NCI-H2196 treated with DMSO at 0.1 percent for 48 hours (cell line): ENCODE measurements around the gene SMYD3.

ENCODE experiments used
- DNase-seq: peaks from one replicate; lab custom pipeline; 2025; ENCODE audit not compliant: unreplicated experiment; lab: John Stamatoyannopoulos, UW

The SMYD3 gene

DNA sequence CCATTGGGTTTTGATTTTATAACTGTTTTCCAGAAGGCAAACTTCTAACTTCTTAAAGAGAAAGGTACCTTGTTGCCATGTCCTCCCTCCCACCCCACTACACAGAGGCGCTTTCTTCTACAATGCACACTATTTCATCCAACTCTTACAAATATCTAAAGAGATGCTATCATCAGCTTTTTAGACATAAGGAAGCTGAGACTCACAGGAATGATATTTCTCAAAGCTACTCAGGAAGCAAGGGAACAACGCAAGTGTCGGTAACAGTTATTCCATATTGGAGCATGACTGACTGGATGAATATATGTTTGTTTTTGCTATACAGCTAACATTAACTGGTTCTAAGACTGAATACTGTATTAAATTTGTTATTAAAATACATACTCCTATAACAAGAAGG lies 318.0 kb downstream of the SMYD3 start:
- DNase-seq: no peak

DNA sequence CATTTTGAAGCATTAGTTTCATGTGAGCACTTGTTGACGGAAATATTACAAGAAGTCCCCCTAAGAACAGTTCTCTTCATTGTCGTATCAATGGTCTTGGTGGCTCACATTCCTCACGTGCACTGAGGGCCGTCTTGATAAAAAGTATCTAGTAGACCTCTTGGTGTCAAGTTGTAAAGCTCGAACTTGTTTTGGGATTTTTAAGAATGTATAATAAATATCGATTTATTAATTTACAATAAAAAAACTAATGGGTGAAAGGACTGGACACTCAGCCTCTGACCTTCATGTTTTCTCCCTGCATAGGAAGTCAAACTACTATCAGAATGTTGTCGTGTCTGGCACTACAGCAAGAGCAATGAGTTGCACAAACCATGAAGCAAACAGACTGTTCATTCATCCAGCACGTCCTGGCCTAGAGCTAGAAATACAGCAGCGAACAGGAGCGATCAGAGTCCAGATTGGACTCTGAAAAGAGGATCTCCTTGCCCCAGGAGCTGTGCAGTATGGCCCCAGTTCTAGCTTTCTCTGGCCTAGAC lies 319.2 kb downstream of the SMYD3 start:
- DNase-seq: no peak

DNA sequence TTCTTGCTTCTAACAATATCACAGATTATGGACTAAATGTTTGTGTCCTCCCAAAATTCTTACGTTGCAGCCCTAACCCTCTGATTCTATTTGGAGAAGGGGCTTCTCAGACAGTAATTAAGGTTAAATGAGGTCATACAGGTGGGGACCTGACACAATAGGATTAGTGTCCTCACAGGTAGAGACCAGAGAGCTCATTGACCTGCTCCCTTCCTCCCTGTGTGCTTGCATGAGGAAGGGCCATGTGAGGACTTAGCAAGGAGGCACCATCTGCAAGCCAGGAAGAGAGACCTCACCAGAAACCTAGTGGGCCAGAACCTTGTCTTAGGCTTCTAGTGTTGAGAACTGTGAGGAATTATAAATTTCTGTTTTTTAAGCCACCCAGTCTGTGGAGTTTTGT lies 322.6 kb downstream of the SMYD3 start:
- DNase-seq: no peak

DNA sequence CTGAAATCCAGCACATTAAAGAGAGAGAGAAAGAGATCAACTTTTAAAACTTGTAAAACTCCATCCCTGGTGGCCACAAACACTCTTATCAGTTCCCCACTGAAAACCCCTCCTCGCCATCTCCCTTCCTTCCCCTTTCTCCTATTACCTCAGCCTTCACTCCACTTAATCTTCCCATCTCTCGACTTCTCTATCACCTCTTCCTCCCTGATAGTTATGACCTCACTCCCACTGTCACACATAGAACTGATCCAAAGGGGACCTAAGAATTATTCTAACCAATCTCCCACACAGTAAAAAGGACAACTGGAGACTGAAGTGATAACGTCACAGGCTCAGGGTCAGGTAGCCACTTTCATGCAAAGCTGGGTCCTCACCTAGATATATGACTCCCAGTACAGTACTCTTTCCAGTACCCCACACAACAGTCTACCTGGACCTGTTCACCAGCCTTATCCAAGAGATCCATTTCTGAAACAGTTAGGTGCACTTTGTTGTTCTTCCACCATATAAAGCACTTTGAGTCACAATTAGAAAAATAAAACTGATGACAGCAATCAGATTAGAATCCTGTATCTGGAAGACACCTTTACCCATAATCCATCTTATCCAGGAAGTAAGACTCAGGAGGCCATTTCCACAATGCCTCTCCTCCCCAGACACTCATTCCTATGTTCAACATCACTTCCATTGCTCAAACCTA lies 324.8 kb downstream of the SMYD3 start:
- DNase-seq: no peak

DNA sequence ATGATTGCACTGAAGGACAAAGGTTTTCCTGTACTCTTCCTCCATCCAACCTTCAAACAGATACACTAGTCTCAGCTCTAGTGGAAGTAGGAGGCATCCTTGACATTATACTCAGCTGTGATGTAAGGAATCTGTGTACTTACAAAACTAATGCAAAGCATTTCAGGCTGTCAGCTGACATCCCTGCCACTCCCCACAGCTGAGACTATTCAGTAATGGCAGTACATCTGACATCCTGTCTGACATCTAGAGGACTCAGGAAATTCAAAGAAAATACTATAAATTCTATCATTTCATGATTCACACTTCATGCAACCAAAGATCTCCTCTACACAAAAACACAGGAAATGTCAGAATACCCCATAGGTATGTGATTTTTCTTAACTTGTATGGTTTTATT lies 325.8 kb downstream of the SMYD3 start:
- DNase-seq: no peak

DNA sequence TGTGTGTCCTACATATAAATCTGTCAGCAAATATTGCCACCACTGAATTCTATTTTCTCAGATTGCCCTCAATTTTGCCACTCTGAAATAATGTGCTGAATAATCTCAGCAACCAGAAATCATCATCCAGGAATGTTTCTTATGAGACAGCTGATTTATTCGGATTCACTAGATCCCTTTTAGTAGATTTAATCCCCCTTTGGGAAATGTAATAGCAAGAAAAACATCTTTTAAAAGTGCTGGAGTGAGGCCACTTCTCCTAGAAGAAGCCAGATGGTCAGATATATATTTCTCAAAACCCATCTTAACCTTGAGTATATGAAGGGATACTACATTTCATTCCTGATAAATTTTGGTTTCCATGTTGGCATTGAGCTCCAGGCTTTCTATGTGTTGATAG lies 327.7 kb downstream of the SMYD3 start:
- DNase-seq: no peak

DNA sequence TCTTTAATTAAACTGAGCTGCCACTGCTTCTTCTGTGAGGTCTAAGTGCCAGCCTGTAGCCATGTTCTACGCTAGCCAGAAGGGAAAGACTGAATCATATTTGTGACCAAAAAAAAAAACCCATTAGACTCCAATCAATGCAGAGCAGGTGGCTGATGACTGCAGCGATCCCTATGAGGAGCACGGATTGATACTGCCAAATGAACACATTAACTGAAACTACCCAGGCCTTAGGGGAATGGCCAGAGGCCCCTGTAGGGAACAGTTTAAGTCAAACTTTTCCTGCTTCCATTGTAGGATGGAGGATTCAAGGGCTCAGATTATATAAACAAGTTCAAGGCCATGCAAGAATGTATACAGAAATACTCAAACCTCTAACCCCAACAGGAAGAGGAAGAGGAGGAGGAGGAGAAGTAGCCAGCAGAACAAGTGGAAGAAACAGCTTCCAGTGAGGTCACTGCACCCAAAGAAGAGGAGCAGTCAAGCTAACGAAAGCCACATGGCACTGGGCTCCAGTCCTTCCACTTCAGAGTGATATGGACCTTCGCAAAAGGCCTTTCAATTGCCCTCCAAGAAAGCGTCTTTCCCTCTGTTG lies 328.3 kb downstream of the SMYD3 start:
- no peak for DNase-seq

DNA sequence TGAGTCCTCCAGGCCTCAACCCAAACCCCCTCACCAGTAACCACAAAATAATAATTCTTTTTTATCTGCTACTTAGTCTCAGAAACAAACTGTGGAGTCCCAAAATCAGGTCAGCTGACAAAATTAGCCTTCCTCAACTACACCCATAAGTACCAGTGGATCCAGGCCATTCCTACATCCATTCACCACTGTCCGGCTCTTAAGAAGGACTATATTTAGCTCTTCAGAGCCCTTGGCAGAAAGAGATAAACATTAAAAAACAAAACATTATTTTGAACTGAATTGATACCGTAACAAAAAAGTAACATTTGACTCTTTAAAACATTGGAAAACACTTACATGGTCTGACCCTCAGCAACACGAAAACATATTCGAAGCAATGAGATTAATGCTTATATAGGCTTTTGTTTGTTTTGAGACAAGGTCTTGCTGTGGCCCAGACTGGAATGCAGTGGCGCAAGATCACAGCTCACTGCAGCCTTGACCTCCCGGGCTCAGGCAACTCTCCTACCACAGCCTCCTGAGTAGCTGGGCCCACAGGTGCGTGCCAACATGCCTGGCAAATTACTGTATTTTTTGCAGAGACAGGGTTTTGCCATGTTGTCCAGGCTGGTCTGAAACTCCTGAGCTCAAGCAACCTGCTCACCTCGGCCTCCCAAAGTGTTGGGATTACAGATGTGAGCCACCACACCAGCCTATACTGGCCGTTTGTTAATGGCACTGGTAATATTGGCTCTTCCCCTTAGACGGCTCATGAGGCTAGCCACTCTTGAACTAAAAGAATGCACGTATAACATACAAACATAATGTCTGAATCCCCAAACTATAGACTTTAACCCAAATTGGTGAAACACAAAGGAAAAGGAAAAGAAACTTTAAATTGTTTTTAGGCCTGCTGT lies 330.7 kb downstream of the SMYD3 start:
- no peak for DNase-seq

DNA sequence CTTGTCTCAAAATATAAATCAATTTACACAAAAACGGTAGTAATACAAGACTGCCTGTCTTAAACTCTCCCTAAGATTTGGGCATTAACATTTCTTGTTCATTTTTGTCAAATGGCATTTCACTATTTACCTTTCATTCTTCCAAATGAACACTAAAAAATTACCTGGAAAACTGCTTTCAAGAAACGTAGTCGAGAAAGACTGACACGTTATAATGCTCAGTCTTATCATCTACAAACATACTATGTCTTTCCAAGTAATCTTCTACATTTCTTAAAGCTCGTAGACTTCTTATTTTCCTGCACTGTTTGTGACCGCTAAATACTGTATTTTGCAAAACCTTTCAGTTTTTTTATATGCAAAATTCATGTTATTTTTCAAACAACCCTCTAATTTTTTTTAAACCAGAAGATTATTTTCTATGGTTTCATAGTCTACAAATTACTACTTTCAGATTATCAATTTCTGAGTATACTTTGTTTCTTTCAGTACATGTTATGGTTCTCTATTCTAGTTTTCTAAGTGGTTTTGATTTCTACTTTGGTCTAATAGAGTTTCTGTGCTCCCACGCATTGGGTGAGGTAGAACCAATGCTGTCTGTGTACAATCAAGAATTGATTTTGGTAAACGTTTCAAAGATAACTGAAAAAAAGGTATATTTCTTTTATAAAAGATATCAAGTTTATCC lies 336.4 kb downstream of the SMYD3 start:
- DNase-seq: no peak

DNA sequence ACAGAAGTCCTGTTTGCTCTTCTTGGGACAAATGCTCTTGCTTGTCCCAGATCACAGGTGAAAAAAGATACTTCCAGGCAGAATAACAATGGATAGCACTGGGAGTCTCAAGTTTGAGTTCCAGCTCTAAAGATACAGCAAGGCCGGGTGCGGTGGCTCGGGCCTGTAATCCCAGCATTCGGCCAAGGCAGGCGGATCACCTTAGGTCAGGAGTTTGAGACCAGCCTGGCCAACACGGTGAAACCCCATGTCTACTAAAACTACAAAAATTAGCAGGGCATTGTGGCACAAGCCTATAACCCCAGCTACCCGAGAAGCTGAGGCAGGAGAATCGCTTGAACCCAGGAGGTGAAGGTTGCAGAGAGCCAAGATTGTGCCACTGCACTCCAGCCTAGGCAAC lies 337.6 kb downstream of the SMYD3 start:
- DNase-seq: no peak

DNA sequence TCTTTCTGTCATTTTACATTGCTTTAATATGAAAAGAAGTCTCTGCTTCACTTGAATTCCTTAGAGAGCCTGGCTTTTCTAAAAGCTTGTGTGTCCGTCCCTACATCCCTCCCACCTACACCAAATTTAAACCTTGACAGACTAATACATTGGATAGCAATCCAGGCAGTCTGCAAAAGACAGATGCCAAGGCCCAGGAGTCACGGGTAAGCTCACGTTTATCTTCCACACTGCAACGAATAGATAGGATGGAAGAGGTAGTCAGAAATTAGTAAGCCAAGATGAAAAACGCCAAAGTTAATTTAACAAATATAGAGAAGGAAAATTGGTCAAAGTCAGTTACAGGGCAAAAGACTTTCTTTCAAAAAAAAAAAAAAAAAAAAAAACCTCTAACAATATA lies 338.1 kb downstream of the SMYD3 start:
- DNase-seq: no peak

DNA sequence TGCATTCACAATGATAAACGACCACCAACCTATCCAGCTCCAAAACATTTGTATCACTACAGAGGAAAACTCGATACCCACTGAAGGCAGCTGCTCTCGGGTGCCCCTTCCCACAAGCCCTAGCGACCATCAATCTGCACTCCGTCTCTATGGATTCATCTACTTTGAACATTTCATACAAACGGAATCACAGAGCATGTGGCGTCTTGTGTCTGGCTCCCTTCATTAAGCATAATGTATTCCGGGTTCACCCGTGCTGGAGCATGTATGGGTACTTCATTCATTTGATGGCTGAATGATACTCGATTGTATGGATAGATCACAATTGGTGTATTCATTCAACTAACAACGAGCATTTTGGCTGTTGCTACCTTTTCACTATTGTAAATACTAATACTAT lies 340.2 kb downstream of the SMYD3 start:
- no peak for DNase-seq

DNA sequence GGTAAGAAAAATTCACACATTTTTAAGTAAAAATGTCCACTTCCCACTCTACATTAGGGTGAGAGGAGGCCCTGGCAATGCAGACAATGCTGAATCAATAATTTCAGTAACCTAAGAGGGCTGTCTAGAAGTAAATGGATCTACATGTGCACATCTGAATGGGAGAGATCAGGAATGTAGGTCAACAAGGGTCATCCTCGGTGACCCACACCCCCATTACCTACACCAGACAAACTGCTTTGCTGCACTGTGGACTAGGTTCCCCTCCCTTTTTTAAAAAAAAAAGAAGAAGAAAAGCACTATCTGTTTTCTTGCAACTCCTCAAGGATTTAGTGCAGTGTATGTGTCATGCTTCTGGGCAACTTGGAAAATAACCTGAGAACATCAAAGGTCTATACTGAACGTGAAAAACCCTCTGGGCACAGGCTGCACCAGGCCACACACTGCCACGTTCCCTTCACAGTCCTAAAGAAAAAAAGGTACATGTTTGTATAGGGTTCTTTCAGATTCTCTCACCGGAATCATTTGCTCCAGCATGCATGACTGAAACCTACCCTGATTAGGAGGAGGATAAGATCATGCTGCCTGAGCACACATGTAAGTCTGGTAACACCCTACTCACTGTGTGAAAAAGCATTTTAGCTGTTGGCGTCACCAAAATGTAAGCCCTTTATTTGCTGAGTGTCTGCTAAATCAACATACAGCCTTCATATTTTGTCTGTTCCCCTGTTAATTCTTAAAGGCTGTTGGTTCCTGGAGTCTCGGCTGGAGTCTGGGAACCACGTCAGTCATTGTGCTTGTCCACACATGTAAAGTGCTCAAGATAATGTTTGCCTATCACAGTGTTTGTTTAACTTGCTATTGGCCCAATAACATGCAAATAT lies 341.0 kb downstream of the SMYD3 start:
- no peak for DNase-seq

DNA sequence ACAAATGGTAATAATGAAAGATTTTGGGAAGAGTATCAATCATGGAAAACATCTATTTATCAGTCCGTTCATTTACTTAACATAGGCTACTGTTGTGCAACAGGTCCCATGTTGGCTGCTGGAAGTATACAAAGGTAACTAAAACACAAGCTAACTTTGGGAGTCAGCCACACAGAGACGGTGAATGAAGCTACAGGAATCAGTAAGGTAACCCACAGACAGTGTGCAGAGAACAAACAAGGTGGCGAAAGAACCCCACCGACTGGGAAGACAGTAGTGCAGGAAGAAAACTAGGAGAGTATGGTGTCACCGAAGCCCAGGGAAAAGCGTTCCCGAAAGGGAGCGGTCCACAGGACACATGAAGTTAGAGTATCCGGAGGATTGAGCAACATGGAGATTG lies 342.3 kb downstream of the SMYD3 start:
- no peak for DNase-seq

DNA sequence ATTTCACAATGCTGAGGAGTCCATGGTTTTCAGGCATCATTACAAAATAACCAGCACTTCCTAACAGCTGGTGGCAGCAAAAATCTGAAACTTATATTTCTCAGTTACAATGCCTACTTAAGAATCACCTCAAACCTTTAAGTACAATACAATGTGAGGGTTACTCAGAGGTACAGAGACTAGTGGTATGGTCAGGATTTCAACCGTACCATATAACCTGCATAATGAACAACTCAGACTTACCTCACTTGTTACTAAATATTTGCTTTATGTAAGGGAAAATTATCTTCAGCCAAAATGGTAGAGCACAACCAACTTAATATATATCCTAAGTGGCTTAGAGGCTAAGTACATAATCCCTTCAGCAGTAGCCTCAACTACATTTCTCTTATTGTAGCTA lies 344.5 kb downstream of the SMYD3 start:
- DNase-seq: no peak

DNA sequence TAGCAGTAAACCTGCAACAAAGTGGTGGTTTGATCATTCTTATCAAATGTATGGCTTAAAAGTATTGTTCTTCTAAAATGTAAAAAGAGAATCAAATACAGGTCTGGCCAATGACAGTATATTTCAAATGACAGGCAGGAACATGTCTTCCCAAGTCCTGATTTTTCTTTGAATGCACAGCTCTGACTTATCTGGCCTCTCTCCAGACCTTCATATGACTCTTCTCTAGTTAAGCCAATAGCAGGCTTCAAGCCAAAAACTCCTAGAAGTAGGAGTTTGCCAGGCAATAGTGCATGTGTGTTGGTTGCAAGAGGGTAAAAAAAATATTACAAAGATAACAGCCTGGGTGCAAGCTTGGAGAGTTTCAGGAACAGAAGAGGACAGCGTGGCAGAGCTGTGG lies 345.5 kb downstream of the SMYD3 start:
- no peak for DNase-seq

DNA sequence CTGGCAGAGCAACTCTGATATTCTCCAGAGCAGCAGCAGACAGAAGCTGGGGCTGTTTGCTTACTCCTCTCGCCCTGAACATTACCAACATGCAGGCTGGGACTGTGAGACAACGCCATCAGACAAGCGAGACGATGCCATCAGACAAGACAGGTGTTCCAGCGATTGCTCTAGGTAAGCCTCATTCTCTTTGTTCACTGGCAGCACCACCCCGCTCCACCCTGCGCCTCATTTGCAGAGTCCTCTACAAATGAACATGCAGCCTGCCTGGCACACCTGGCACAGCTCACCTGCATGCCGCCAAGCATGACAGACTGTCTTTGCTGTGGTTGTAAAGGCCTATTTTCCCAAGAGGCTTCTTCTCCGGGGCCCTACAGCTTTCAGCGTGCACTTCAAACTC lies 346.2 kb downstream of the SMYD3 start:
- DNase-seq: no peak

DNA sequence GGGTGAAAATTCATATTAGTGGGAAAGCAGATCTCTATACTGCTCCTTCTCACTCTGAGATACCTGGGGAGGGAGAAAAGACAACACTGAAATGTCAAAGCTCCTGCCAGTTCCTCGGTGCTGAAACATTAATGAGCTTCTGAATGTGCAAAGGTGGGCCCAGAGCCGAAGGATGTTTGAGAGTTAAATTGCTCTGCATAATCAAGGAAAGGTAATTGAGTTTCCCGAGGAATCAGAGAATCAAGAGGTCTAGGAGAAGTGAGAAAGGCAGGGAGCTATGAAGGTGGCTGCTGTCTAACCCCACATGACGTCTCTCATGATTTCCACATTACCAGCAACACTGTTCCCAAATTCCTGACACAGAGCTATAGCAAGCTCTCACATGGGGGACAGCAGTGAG lies 346.7 kb downstream of the SMYD3 start:
- DNase-seq: no peak

DNA sequence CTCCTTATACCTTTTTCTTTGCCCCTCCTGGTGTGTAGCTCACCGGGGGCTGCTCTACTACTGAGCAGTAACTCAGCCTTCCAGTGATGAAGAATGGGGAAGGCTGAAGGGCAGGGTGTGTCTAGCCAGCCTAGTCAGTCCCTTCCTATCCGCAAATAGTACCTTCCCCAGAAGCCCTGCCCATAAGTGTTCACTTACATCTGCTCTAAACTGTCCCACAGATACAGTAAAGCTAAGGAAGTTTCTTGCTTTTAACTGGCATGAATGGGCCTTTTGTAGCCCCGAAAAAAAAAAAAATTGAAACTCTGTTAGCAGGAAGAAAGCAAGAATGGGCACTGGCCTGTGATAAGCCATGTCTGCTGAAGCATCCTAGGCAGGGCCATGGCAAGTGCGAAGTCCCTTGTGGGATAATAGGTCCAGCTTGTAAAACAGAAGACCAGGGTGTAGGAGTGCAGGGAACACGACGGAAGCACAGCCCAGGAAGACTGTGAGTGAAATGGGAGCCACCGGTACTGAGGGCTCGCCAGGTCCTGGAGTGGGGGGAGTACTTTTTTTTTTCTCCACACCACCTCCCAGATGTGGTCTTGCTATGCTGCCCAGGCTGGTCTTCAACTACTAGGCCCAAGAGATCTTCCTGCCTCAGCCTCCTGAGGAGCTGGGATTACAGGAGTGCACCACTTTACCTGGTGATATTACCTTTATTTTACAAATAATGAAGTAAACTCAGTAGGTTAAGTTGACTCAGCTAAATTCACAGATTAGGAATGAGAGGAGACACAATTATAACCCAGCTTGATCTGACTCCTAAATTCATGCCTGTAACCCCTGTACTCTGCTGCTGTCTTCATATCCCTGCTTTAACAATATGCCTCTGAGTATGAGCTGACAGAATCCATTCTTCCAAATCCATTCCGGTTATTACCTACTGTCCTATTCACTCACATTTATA lies 347.5 kb downstream of the SMYD3 start:
- no peak for DNase-seq
